Smooth muscle cell (in vitro differentiated cells): ENCODE results near the gene KEAP1. TPM values are rescaled to one million over a fixed set of nuclear protein-coding genes. Genes with fewer than 3 reads are reported as not detected.
A peak's percentile ranks its signal among the peaks of the same experiment; 100 is the strongest.

Source experiments
- DNase-seq: peaks from one replicate; lab custom pipeline; 2025; ENCODE audit not compliant: unreplicated experiment; lab: John Stamatoyannopoulos, UW
- H2AFZ ChIP-seq: fragments of 200-600 bp; sonication (generic); 2 replicates; pipeline ENCODE4 v1.6.0; 2016; ENCODE audit warnings: antibody characterized with exemption, low read depth, mild to moderate bottlenecking
- H3F3A ChIP-seq: fragments of 200-600 bp; sonication (generic); 2 replicates; pipeline ENCODE4 v1.6.0; 2017; ENCODE audit warnings: antibody characterized with exemption, low read depth
- H3K27ac ChIP-seq: fragments of 200-600 bp; sonication (generic); 2 replicates; pipeline ENCODE4 v1.5.1; 2016; ENCODE audit warnings: low read depth, mild to moderate bottlenecking
- H3K27me3 ChIP-seq: fragments of 200-600 bp; sonication (generic); 2 replicates; pipeline ENCODE4 v1.6.1; 2016; ENCODE audit warnings: low read depth, mild to moderate bottlenecking
- H3K36me3 ChIP-seq: fragments of 200-600 bp; sonication (generic); 2 replicates; pipeline ENCODE4 v1.5.1; 2016; ENCODE audit warnings: low read depth
- H3K4me1 ChIP-seq: fragments of 200-600 bp; sonication (generic); 2 replicates; pipeline ENCODE4 v1.5.1; 2016; ENCODE audit warnings: low read depth
- H3K4me2 ChIP-seq: fragments of 200-600 bp; sonication (generic); 2 replicates; pipeline ENCODE4 v1.6.0; 2016; ENCODE audit warnings: mild to moderate bottlenecking
- H3K4me3 ChIP-seq: fragments of 200-600 bp; sonication (generic); 2 replicates; pipeline ENCODE4 v1.5.1; 2016; ENCODE audit warnings: mild to moderate bottlenecking
- H3K79me2 ChIP-seq: fragments of 200-600 bp; sonication (generic); 2 replicates; pipeline ENCODE4 v1.6.0; 2016; ENCODE audit warnings: low read depth, mild to moderate bottlenecking
- H3K9ac ChIP-seq: fragments of 200-600 bp; sonication (generic); 2 replicates; pipeline ENCODE4 v1.6.0; 2016; ENCODE audit warnings: low read depth
- H3K9me3 ChIP-seq: fragments of 200-600 bp; sonication (generic); replicated peaks from 2 replicates; pipeline ENCODE4 v1.5.1; 2016; ENCODE audit warnings: low read depth
- H4K20me1 ChIP-seq: fragments of 200-600 bp; sonication (generic); 2 replicates; pipeline ENCODE4 v1.6.0; 2016; ENCODE audit warnings: low read depth
- WGBS: methylation state at CpG from one replicate; pipeline ENCODE4 v1.1.7; 2016; ENCODE audit warnings: low lambda C conversion rate; 5-methylcytosine and 5-hydroxymethylcytosine counted together
- polyA plus RNA-seq: library from polyadenylated mRNA; unstranded; fragments of >200 nt; fragmentation: Nextera tagmentation; extraction: Ambion mirVana; gene quantifications from 2 replicates; pipeline ENCODE4 v1.2.1, GENCODE V29; 2016
- total RNA-seq: library from RNA; depleted of rRNA; stranded (reverse); fragments of >200 nt; gene quantifications from 2 replicates; pipeline ENCODE4 v1.2.3, GENCODE V29; 2014
- TF ChIP-seq, protein P1 (sequence below): fragments of 200-600 bp; sonication (generic); IDR thresholded peaks from 2 replicates; pipeline ENCODE4 v1.5.1; 2017; ENCODE audit warnings: borderline replicate concordance, mild to moderate bottlenecking, antibody characterized with exemption; ENCODE audit not compliant: insufficient read depth, poor library complexity, severe bottlenecking

Gene KEAP1
- total and polyA plus RNA-seq, 2 experiments from 2014 or later: 24.9 to 60.4 TPM

GRCh38 chr19:10486551-10486950, 16.6 kb downstream of the KEAP1 start:
- H3K9ac ChIP-seq: no peak overlapping the region
- no peaks in the 10 kb centered on the region for H3K36me3 ChIP-seq
- H3F3A ChIP-seq: no peaks in the 10 kb centered on the region
- H2AFZ ChIP-seq: no peak overlapping the region
- no peak overlapping the region for H3K27ac ChIP-seq
- H4K20me1 ChIP-seq: peaks cover 22% of the 10 kb centered on the region
- WGBS: 95% methylated on average over 13 of the region's 13 CpGs
- no peaks in the 10 kb centered on the region for H3K9me3 ChIP-seq
- no peaks in the 10 kb centered on the region for H3K4me1 ChIP-seq
- H3K4me3 ChIP-seq: no peak overlapping the region
- no peaks in the 10 kb centered on the region for H3K27me3 ChIP-seq
- H3K4me2 ChIP-seq: no peak overlapping the region
- DNase-seq: no peak
- TF ChIP-seq, protein P1, sequence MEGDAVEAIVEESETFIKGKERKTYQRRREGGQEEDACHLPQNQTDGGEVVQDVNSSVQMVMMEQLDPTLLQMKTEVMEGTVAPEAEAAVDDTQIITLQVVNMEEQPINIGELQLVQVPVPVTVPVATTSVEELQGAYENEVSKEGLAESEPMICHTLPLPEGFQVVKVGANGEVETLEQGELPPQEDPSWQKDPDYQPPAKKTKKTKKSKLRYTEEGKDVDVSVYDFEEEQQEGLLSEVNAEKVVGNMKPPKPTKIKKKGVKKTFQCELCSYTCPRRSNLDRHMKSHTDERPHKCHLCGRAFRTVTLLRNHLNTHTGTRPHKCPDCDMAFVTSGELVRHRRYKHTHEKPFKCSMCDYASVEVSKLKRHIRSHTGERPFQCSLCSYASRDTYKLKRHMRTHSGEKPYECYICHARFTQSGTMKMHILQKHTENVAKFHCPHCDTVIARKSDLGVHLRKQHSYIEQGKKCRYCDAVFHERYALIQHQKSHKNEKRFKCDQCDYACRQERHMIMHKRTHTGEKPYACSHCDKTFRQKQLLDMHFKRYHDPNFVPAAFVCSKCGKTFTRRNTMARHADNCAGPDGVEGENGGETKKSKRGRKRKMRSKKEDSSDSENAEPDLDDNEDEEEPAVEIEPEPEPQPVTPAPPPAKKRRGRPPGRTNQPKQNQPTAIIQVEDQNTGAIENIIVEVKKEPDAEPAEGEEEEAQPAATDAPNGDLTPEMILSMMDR: no peak
- H3K79me2 ChIP-seq: peaks cover 4% of the 10 kb centered on the region

DNA sequence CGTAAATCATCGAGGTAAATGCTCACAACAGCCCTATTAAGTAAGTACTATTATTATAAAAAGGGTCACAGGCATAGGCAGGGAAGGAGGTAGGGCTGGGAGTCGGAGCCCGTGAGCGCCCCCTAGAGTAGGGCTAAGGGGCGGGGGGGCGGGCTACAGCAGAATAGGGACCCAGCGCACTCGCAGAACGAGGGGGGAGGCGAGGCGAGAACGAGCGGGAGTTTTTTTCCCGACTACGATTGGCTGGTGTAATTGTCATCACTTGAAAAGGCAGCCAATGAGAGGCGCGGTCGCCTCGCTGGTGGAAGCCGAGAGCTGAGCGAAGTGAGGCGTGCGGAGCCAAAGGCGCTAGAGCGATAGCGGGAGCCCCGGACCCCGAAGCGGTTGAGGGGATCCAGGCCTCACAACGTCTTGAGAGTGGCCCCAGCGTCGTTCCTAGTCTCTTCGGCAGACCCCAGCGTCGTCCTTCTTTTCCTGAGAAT, 24.2 kb downstream of the KEAP1 start:
- 9% methylated on average over 33 of the region's 36 CpGs for WGBS
- TF ChIP-seq, protein P1: peak; percentile 68
- Histone ChIP-seq H3K4me1 (no peaks in the 10 kb centered on the region), H3K79me2 (no peaks in the 10 kb centered on the region), H3K9me3 (no peaks in the 10 kb centered on the region), H3K27ac (no peak overlapping the region), H3K4me3 (peak overlapping the region; percentile 15), H3F3A (no peaks in the 10 kb centered on the region), H2AFZ (no peak overlapping the region), H3K4me2 (peak overlapping the region; percentile 89), H3K36me3 (no peaks in the 10 kb centered on the region), H4K20me1 (no peaks in the 10 kb centered on the region), H3K27me3 (no peaks in the 10 kb centered on the region), H3K9ac (no peak overlapping the region)
- DNase-seq: peak; percentile 42

DNA sequence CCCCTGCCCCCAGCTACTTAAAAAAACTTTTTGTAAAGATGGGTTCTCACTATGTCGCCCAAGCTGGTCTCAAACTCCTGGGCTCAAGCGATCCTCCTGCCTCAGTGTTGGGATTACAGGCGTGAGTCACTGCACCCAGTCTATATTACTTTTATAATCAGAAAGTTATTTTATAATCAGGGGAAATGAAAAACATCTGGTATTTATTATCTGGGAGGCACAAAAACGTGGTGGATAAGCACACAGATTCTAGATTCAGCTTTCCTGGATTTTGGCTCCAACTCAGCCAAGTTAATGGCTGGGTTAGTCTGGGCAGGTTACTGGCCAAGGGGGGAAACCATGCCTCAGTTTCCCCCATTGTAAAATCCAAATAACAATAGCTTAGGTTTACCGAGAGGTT, 24.7 kb downstream of the KEAP1 start:
- H3K9ac ChIP-seq: no peak overlapping the region
- DNase-seq: no peak
- H3K9me3 ChIP-seq: no peaks in the 10 kb centered on the region
- peak overlapping the region; percentile 15 for H3K4me3 ChIP-seq
- no peaks in the 10 kb centered on the region for H3F3A ChIP-seq
- H3K27ac ChIP-seq: no peak overlapping the region
- no peaks in the 10 kb centered on the region for H3K27me3 ChIP-seq
- no peaks in the 10 kb centered on the region for H3K4me1 ChIP-seq
- no peak overlapping the region for H2AFZ ChIP-seq
- H4K20me1 ChIP-seq: no peaks in the 10 kb centered on the region
- H3K36me3 ChIP-seq: no peaks in the 10 kb centered on the region
- 49% methylated on average over 5 of the region's 5 CpGs for WGBS
- H3K4me2 ChIP-seq: peak overlapping the region; percentile 89
- no peaks in the 10 kb centered on the region for H3K79me2 ChIP-seq
- TF ChIP-seq, protein P1: no peak

DNA sequence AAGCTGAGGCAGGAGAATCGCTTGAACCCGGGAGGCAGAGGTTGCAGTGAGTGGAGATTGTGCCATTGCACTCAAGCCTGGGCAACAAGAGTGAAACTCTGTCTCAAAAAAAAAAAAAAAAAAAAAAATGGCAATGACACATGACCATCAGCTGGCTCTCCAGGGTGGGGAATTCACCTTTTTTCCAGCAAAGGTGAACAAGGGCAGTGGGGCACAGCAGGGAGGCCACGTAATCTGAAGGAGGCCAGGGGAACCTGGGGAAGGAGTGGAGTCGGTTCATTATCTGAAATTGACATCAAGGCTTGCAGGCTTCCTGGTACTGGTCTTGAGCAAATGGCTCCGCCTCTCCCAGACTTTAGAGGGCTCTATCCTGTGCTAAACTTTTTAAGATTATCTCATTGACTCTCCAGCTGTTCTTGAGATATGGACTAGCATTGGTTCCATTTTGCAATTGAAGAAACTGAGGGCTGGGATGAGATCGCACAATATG, 28.1 kb downstream of the KEAP1 start:
- TF ChIP-seq, protein P1: no peak
- Histone ChIP-seq H3K9me3 (no peaks in the 10 kb centered on the region), H3K27me3 (no peaks in the 10 kb centered on the region), H3K79me2 (no peaks in the 10 kb centered on the region), H3F3A (no peaks in the 10 kb centered on the region), H4K20me1 (no peaks in the 10 kb centered on the region), H2AFZ (no peak overlapping the region), H3K4me1 (no peaks in the 10 kb centered on the region), H3K4me3 (no peak overlapping the region), H3K36me3 (no peaks in the 10 kb centered on the region), H3K27ac (no peak overlapping the region), H3K4me2 (no peak overlapping the region), H3K9ac (no peak overlapping the region)
- DNase-seq: no peak
- WGBS: 77% methylated on average over 6 of the region's 6 CpGs
